ENCODE results near the gene KIF5A.
"Not testable (repeated sequence)": the region's sequence is repeated elsewhere in the genome, so short reads cannot be mapped to it uniquely, and the experiment has no call there.

GRCh38 chr12:57506541-57506940 lies 43.3 kb upstream of the KIF5A start:
- not testable (repeated sequence) for TF ChIP-seq CTCF, POLR2A (IDR thresholded peaks at IDR 0.05)

All from right lobe of liver (tissue), 4 donors.